Left lobe of liver (tissue), 2 donors: ENCODE measurements around the gene DIP2C. TPM values are rescaled to one million over a fixed set of nuclear protein-coding genes. Genes with fewer than 3 reads are reported as not detected.
A peak's percentile ranks its signal among the peaks of the same experiment; 100 is the strongest.
"Not testable (repeated sequence)": the region's sequence is repeated elsewhere in the genome, so short reads cannot be mapped to it uniquely, and the experiment has no call there.

Experiments used
- ATAC-seq: fragments of 200-7000 bp; cut with Tn5 transposase; one replicate; pipeline ENCODE4 v1.9.1; 2020; ENCODE audit warnings: mild to moderate bottlenecking, moderate library complexity
- DNase-seq: peaks from one replicate; pipeline ENCODE4 v3.0.0-alpha.2; 2020; ENCODE audit warnings: low spot score
- total RNA-seq: library from RNA; stranded (reverse); gene quantifications from one replicate; pipeline ENCODE4 v1.2.1, GENCODE V29; 2021
- donor health status: DM: no; HTN: no; CAD: no; lungs with moderate emphysema.
- donor health status: DM: no; HTN: yes; CAD: no.

The DIP2C gene
- total RNA-seq, 1 donor from 2014 or later = 13.9 TPM

DNA sequence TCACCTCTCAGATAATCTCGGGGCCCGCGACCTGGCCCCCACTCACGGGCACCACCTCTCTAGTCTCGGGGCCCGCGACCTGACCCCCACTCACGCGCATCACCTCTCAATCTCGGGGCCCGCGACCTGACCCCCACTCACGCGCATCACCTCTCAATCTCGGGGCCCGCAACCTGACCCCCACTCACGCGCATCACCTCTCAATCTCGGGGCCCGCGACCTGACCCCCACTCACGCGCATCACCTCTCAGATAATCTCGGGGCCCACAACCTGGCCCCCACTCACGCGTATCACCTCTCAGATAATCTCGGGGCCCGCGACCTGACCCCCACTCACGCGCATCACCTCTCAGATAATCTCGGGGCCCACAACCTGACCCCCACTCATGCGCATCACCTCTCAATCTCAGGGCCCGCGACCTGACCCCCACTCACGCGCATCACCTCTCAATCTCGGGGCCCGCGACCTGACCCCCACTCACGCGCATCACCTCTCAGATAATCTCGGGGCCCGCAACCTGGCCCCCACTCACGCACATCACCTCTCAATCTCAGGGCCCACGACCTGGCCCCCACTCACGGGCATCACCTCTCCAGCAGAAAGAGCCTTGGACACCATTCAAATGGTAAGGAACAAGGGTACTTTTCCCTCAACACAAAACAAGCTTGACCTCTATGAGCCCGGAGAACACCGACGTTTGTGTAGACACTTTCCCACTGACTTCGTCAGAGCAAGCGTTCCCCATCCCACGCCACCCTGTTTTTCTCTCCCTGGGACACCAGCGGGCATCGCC, 104.8 kb downstream of the DIP2C start:
- ATAC-seq, DNase-seq: not testable (repeated sequence)

- DNase-seq (no peak), ATAC-seq (no peak)
Observed at GRCh38 chr10:583433-583832, 106.0 kb downstream of the DIP2C start.

DNA sequence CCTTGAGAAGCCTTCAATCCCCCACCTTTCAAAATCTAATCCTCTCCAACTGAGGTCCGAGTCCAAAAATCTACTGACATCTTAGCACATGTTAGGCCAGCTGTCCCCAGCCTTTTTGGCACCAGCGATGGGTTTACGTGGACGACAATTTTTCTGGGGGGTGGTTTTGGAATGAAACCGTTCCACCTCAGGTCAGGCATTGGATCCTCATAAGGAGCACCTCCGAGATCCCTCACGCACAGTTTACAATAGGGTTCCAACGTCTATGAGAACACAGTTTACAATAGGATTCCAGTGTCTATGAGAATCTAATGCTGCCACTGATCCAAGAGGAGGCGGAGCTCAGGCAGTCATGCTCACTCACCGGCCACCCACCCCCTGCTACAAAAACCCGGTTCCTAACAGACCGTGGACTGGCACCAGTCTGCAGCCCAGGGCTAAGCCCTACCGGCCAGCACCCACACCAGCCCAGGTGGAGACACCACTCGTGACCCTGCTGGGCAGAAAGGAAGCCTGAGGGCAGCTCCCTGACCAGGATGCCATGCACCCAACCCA, 107.6 kb downstream of the DIP2C start:
- ATAC-seq = no peak
- DNase-seq = no peak

DNA sequence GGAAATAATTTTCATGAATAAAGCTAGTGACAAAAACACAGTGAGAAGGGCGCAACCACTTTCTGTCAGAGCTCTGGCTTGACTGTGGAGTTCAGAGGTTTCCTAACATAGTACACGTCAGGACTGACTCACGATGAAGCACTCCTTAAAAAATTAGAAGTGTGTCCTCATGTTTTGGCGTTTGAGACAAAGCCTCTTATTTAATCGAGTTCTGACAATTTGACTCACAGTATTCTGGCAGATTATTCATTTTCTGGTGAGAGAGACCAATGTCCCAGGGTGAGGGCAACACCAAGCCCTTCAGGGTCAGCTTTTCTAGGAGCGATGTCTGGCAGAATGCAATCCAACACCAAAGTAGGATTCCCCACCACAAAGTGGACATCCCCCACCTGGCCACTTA, 108.7 kb downstream of the DIP2C start:
- DNase-seq = no peak
- peak; percentile 48 for ATAC-seq

DNA sequence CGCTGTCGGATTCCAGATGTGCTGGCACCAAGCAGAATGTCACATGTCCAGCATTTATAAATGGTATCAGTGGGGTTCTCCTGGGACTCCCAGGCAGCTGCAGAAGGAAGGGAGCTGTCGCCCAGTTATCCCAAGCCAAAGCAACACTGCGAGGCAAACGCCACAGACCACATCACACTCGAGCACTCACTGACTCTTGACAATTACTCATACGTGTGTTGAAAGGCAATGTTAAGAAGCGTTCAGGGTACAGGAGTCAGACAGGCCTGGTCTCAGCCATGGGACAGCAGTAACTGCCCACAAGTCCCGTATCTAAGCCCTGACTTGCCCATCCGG, 113.4 kb downstream of the DIP2C start:
- DNase-seq (no peak), ATAC-seq (no peak)

- DNase-seq (no peak), ATAC-seq (peak; percentile 66)
Observed at GRCh38 chr10:575402-576129, 113.9 kb downstream of the DIP2C start.

GRCh38 chr10:572696-573095, 116.8 kb downstream of the DIP2C start:
- DNase-seq (no peak), ATAC-seq (no peak)

DNA sequence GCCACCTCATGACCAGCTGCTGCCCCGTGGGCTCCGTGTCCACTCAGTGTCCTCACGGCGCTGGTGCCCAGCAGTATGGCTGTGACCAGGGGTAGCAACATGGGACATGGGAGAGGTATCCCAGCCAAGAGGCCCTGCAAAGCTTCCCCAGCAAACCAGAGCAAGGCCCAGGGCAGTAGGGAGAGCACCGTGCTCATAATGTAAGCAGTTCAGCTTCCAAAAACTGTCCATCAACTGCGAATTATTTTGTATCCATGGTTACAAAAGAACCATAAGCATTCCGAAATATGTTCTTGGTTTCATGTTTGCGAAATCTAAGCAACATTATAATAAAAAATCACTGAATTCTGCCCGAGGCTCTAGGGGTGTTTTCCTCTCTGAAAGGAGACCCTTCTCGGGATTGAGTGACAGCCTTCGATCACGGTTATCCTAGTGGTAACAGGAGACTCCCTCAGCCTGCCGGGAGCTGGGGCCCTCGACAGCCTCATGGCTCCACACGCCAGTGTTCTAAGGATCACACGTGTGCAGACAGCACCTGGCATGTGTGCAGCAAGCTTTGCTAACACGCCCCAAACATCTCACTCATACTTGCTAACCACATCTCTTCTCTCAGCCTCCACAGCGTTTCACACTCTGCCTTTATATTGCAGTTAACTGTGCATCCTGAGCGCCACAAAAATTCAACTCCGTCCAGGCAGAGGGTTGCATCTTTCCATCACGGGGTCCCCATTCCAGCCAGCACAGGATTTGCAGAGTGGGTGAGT, 117.6 kb downstream of the DIP2C start:
- ATAC-seq (no peak), DNase-seq (no peak)

DNA sequence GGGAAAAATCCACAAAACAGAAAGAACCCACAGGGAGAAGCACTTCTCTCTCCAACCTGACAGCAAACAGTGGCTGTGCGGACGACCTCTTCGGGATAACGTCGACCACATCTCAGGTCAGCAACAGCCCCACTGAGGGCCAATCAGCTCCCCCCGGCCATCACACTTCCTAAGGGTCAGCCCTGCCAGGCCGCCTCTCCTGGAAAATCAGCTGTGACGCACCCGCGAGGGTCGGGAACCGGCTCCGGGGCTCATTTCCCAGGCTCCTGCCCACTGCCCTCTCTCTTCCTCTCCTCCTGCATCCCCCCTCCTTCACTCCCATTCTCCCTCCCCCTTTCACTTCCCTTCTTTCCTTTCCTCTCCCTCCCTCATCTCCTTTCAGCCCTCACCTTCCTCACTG, 118.3 kb downstream of the DIP2C start:
- DNase-seq (no peak), ATAC-seq (no peak)

DNA sequence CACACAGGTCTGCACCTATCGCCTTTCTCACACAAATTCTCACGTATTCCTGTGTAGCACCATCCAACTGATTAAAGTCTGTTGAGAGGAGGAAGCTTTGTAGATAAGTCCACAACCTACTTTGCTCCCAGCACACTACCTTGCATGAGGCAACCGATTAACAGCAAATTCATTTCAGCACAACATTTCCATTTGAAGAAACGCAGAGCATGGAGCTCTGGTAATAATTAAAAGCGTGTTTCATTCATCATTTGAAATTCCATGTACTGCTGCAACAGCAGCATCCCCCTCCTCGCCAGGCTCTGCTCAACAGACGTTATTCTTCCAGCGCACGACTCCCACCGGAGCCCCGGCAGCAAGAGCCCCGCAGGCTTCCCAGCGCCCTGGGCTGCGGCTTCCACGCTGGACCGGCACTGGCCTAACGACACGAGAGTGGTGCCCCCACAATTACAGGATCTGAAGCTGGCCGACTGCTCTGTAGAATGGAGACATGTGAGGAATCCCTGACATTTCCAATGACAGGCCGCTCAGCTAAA, 118.8 kb downstream of the DIP2C start:
- ATAC-seq (no peak), DNase-seq (no peak)

DNA sequence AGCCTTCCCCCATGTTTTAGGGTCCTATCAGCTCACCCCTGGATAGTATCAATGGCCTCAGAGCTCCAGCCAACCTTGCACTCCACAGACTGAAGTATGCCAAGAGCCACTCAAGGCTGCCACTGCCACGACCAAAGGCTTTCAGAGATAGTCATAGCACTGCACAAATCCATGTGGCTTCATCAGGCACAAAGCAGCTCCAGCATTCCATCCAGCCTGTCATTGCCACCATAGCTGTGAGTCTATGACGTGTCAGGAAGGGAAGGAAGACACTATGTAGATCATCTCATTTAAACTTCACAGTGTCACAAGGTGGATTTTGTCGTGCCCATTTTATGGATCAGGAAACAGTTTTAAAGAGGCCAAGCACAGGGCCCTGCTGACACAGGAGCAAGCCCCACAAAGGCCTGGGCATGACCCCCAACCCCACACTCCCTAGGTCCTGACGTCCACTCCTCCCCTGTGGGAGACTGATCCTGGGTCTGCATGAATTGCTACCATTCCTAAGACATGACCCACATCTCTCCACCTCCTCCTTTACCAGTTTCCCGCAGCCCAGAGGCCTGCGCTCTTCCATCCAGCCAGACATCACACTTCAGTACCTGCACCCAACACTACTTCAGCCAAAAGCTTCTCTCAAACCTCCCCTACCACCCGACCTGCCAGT, 119.4 kb downstream of the DIP2C start:
- DNase-seq (no peak), ATAC-seq (no peak)

DNA sequence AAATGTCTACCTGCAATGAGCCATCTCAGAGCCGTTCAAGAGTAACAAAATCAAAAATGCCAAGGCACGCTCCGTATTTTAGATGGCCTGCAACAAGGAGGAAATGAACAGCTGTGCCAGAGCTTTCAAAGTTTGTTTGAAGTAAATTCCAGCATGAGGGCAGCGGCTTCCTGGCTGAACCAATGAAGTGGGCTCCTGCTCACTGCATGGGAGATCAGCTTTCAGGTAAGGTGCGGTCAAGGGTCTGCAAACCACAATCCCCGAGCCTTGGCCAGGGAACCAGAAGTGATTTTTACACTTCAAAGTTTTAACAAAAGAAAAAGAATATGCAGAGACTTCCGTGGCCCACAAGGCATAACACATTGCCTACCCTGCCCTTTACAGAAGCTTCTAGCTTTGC, 120.6 kb downstream of the DIP2C start:
- DNase-seq = no peak
- no peak for ATAC-seq

- DNase-seq (no peak), ATAC-seq (no peak)
Observed at GRCh38 chr10:567869-568268, 121.6 kb downstream of the DIP2C start.

DNA sequence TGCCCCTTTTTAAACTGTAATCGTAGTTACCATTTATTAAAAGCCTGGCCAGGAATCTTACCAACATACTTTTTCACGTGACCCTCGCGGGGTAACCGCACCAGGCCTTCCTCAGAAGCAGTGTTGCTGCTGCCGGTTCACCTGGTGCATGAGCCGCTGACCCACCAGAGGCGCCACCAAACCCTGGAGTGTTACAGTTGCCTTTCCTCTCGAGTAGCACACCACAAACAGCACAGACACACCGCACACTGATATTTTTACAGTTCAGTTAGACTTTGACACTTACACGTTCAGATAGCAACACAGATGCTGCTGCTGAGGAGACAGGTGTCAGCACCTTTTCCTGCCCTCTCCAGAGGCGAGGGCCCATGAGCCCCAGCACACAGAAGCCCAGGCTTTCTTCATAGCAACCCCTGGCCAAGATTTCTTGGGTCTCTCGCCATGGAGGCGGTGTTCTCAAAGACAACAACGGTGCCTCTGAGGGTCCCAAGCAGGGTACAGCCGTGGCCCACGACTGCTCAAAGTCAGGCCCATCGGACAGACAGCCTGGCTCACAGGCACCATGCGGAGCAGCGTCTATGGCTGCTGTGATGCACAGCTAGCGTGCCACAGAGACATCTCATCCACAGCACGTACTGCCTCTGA, 123.1 kb downstream of the DIP2C start:
- DNase-seq = no peak
- no peak for ATAC-seq

DNA sequence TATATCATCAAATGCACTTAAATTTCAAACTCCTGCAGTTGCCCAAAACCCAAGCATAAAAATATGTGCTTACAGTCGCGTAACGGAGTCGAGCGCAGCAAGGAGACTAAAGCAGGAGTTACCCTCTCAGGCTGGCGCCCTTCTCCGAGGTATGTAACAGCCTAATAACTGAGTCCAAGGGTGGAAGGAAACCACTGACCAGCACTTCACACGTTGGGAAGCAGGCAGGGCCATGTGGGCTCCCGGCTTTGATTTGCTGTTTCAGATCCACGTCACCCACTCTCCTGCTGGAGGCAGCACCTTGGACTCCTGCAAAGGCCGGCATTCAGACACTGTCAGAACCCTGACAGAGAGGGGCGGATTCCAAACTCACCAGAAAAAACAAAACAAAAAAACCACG, 123.8 kb downstream of the DIP2C start:
- DNase-seq = no peak
- no peak for ATAC-seq

- ATAC-seq = no peak
- no peak for DNase-seq
Observed at GRCh38 chr10:565146-565545, 124.3 kb downstream of the DIP2C start.

DNA sequence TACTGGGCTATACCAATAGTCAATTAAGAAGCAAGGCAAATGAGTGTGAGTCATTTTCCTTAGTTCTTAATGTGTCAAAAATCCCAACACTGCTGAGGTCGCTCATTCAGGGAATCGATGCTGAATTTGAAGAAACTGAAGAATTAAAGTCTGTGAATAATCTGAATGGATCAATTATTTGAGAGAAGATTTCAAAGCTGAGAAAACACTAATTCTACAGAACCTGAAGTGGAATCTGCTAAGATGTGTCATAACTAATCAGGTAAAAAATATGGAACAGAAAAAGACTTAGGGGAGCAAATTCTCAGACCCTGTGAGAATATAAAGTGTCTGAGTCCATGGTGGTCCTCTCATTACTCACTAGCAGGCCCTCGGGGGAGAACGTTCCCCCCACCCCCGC, 125.6 kb downstream of the DIP2C start:
- DNase-seq (no peak), ATAC-seq (no peak)

- DNase-seq (no peak), ATAC-seq (no peak)
Observed at GRCh38 chr10:562142-562541, 127.3 kb downstream of the DIP2C start.

DNA sequence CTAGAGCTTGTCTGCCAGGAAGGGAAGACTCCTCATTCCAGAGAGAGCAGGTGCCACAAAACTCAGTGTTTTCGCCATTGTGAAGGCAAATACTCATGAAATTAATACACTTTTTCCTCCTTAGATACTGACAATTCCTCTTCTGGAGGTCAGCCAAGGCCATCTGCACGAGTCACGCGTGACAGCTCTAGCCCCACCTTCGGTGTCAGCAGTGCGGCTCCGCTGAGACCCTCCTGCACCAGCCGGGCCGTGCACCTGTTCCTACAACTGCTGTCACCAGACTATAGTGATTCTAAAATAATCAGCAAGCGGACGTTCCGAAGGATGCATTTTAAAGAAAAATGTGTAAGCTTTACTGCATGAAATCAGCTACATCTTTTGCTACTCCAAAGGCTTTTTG, 127.7 kb downstream of the DIP2C start:
- DNase-seq (no peak), ATAC-seq (no peak)

- ATAC-seq (peak; percentile 45), DNase-seq (no peak)
Observed at GRCh38 chr10:560314-560992, 129.0 kb downstream of the DIP2C start.
